Activated CD8-positive, alpha-beta memory T cell treated with anti-CD3 and anti-CD28 coated beads for 48 hours (primary cell): ENCODE measurements around the gene HYAL3.
"Not testable (repeated sequence)": the region's sequence is repeated elsewhere in the genome, so short reads cannot be mapped to it uniquely, and the experiment has no call there.

ENCODE experiments used
- DNase-seq, 3 experiments: peaks; one replicate each; pipeline ENCODE4 v3.0.0-alpha.2; 2020; ENCODE audit warnings: low read depth in 2 of 3, low spot score in 2 of 3

The HYAL3 gene

DNA sequence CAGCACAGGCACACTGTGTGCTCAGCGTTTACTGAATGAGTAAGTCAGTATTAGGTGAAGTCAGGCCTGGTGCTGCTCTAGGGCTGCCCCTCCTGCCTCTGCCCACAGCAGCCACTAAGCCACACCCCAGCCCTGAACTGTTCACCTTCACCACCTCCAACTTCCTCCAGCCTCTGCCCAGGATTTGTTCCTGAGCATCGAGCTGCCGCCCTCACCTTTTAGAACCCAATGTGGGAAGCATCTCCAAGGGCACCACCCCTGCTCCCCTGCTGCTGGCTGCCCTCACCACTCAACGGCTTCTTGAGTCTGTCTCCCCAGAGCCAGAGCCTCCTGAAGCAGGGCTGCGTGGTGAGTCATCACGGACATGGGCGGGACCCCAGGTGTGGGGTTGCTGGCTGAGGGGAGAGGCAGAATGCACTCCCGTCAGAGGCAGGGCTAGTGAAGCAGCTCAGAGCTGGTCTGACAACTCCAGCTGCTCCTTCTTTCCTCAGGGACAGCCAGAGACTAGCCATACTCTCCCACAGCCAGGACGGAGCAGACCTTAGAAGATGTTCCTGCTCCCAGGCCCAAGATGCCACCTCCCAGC is 17.5 kb upstream of the HYAL3 start:
- DNase-seq = no peak

DNA sequence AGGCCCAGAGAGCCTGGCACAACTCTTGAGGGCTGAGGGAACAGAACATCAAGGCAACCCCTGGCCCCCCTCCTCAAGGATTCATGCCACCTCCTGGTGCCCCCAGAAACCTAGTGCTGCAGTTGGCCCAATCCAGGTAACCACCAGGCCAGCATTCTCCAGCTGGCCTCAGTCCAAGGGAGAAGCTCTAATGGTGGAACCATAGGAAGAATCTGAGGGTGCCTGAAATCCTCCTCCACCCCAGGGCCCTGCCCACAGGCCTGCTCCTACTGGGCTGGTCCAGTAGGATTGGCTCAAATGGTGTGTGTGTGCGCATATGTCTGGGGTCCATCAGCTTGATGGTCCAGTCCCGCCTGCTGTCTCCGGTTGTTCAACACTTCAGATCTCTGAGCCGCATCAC is 15.6 kb upstream of the HYAL3 start:
- DNase-seq = no peak

DNA sequence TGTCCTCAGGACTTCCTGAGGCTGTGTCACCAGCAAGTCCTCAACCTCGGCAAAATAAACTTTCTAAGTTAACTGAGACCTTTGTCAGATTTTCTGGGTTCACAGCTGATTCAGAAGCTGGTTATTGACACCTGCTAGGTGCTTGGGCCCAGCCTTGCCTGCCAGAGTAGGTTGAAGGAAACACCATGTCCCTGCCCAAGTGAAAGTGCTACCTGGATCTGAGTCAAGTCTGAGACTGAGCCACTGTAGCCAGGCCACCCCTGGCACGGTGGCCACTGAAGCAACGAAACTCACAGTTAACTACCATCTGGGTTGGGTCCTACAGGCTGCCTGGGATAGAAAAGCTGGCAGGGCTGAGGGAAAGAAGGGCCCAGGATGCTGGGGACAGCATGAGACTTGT is 15.1 kb upstream of the HYAL3 start:
- DNase-seq = no peak

DNA sequence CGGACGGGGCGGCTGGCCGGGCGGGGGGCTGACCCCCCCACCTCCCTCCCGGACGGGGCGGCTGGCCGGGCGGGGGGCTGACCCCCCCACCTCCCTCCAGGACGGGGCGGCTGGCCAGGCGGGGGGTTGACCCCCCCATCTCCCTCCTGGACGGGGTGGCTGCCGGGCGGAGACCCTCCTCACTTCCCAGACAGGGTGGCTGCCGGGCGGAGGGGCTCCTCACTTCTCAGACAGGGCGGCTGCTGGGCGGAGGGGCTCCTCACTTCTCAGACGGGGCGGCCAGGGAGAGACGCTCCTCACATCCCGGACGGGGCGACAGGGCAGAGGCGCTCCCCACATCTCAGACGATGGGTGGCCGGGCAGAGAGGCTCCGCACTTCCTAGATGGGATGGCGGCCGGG is 12.8 kb upstream of the HYAL3 start:
- not testable (repeated sequence) for DNase-seq

DNA sequence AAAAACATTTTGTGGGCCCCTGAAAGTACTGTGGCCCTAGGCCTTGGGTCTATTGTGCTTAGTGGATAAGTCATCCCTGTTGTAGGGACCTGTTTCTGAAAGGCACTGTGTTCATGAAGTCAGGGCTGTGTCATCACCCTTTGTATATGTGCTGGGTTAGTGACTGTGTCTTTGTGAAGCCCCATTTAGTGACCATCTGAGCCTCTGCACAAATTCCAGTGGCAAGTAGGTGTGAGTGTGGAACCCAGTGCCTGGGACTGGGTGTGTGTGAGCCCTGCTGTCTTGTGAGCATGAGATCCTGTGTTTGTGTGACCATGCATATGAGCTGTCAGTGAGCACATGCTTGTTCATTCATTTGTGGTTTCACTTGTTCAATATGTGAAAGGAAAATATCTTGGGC is 5.4 kb upstream of the HYAL3 start:
- DNase-seq = no peak

DNA sequence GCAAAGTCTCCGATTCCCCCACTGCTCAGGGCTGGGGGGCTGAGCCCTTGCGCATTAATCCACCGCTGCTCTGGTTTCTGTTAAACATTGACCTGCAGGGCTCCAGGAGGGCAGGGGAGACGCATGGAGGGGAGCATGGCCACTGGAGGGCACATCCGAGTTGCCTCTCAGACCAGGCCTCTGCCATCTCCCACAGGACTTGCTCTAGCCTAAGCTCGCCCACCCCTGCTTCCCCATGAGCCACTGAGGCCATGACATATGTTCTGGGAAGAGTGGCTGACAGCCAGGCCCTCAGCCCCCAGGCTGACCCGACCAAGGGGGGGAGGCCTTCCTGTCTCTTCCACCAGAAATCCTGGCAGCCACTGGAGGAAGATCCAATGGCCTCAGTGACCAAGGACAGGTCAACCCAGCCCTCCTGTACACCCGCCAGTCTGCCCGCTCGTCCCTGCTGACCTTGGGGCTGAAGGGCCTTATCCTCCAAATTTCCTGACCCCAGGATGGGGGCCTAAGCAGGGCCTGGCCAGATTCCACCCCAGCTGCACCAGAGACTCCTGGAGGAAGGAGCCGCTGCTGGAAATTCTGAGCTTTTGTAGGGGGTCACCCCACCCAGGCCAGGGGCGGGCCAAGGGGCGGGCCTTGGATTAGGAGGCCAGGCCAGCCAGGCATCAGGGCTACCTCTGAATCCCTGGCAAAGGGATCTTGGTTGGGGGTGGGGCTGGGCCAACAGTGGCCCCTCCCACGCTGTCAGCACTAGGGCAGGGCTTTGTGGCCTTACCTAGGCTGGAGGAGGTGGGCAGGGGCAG is 4.0 kb upstream of the HYAL3 start, which contains the start of gene HYAL1:
Gene HYAL1, minus strand, starts transcription at position 562 of the 803 bp plus-strand sequence. CDS start 618 bp downstream, outside the sequence.
- DNase-seq = no peak

DNA sequence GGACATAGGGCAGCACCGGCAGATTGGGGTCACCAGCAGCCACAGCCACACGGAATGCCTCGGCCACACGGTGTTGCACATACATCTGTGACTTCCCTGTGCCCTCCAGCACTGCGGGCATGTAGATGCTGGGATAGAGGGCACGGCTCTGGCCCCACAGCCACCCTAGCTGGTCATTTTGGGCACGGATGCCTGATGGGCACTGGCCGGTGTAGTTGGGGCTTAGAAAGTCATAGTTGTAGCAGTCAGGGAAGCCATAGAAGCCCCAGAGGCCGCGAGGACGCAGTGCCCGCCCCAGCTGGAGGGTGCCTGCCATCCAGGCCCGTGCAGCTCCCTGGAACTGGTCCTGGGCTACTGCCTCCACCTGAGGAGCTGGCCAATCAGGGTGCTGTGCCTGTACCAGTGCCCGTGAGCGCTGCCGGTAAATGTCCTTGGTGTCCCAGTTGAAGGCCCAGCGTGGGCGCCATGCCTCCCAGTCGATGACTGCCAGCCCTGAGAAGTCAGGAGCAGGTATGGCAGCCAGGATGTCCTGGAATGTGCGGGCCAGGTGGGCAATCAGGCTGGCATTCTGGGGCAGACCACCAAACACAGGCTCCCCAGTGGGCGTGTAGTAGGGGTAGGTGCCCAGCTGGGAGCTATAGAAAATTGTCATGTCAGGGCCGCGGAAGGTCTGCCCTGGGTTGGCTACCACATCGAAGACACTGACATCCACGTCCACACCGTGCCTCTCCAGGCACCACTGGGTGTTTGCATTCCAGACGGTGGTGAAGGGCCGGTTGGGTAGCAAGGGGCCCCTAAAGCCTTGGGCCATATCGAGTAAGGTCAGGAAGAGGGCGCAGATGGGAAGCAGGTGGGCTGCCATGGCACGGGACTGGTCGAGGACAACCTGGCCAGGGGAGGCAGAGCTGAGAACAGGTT is 3.1 kb upstream of the HYAL3 start:
- DNase-seq = no peak

DNA sequence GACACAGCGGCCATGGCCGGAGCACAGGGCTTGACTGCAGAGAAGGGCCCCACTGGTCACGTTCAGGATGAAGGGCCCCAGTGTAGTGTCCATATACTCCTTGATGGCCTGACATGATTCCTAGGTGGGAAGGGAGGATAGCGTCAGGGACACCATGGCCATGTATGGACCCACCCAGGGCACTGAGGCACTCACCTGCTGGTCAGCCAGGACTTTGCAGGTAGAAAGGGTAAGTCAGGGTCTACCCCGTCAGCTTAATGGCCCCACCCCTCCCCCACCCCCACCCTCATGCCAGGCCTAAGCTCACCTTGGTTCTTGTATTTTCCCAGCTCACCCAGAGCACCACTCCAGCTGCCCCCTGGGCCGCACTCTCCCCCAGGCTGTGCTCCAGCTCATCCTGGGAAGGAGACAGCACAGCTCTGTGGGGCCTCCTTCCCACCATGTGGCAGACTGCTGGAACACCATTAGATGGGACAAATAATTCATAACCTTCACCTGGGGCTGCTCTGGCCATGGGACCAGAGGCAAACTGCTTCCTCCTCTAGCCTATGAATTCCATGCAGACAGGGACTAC is 1.6 kb upstream of the HYAL3 start:
- DNase-seq = no peak

DNA sequence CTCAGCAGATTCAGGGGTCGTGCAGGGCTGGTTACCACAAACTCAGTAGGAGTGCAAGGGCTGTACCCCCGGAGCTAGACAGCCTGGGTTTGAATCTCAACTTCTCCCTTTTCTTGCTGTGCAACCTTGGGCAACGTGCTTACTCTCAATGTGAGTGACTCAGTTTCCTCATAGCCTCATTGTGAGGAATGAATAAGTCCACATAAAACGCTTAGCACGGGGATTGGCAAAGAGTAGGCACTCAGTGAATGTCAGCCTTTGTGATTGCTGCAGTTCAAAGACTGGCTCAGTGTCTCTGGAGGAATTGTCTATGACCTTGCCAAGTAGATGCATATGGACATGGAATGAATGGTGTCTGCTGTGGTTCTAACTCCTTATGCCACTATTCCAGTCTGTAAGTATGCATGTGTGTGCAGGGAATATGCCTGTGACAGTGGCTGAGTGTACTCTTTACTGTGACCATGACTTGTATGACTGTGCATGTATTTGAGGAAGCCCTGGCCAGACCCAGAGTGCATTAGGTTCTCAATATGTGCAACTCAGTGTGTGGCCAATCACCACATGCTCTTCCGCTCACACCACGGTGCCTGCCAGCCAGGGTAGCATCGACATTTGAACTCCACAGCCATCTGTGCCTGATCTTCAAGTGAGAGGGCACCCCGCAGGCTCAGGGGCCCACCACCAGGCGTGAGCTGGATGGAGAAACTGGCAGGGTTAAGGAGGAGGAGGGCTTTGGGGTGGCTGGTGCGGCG is 900 bp upstream of the HYAL3 start:
- DNase-seq = no peak

DNA sequence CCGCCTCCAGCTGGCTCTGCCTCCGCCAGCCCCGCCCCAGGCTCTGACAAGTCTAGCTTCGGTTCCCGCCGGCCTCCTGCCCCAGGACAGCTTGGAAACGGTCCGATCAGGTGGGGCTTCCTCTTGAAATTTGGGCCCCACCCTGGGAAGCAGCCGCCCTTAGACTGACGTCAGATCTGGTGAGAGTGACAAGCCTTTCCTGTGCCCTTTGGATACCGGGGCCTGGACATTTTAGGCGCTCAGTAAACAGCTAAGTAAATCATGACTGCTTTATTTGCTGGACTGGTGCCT is 378 bp upstream of the HYAL3 start:
- no peak for DNase-seq

DNA sequence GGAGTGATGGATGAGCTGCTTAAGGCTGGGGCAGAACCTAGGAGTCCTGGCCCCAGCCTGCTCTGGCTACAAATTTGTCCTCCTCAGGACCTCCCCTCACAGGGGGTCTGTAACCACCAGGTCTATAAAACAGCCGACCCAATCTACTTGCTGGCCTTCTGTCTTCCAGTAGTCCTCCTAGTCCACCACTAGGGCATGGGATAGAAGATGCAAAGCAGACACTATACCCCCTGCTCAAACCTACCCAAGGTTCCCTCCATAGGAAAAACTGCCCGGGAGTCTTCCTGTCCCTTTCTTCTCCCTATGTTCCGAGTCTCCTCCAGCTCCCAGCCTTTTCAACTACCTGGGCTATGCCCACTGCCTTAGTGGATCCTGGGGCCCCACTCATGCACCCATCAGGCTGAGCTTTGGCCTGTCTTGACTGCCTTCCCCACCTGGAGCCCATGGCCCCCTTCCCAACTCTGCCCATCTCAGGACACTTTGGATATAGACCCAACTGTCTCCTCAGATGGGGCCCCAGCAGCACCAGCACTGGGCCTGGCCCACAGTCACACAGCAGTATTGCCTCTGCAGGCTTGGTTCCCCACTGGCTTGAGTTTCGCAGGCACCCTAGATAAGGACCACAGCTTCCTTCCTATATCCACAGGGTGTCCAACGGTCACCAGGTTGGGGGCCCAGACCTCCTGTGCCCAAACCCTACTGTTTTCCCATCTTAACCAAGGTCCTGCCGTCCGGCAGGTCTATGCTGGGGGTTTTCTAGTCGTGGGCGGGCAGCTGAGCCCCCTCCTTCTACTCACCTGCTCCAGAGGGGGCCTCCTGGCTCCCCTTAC is 1.1 kb downstream of the HYAL3 start:
- no peak for DNase-seq

DNA sequence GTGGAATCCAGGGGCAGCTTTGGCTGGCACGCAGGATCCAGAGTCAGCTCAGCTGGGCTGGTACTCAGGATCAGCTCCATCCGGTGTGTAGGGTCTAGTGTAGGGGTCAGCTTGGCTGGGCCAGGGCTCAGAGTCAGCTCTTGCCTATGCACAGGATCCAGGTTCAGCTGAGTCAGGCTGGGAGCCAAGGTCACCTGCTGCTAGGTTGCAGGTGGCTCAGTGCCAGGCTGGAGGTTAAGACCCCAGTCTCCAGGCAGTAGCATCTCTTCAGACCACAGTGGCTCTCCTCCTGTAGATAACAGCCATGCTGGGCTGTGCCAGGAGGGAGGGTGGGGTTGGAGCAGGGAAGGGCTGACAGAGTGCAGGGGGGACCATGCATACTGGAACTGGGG is 1.8 kb downstream of the HYAL3 start:
- DNase-seq = no peak

DNA sequence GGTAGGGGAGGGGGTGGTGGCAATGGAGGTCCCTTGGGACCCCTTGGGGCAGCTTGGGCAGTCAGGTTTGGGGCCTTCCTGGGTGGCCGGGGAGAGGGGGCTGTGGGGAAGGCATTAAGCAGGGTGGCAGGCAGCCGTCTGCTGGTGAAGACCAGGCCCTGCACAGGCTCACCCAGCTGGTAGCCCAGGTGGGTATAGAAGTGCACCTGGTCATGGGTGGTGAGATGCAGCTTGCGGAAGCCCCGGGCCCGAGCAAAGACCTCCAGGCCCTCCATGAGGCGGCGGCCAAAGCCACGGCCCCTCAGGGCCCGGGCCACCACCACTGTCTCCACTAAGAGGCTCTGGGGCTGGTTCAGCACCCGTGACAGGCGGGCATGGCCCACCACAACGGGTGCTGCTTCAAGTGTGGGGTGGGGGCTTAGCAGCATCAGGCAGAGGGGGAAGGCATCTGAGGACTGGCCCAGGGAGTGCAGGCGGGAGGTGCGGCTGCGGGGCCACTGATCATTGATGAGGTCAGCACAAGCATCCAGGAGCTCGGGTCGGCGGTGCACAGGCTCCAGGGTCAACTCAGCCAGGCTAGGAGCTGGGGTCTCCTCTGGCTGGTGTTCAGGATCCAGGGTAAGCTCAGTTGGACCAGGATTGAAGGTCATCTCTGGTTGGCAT is 2.4 kb downstream of the HYAL3 start:
- DNase-seq = no peak

DNA sequence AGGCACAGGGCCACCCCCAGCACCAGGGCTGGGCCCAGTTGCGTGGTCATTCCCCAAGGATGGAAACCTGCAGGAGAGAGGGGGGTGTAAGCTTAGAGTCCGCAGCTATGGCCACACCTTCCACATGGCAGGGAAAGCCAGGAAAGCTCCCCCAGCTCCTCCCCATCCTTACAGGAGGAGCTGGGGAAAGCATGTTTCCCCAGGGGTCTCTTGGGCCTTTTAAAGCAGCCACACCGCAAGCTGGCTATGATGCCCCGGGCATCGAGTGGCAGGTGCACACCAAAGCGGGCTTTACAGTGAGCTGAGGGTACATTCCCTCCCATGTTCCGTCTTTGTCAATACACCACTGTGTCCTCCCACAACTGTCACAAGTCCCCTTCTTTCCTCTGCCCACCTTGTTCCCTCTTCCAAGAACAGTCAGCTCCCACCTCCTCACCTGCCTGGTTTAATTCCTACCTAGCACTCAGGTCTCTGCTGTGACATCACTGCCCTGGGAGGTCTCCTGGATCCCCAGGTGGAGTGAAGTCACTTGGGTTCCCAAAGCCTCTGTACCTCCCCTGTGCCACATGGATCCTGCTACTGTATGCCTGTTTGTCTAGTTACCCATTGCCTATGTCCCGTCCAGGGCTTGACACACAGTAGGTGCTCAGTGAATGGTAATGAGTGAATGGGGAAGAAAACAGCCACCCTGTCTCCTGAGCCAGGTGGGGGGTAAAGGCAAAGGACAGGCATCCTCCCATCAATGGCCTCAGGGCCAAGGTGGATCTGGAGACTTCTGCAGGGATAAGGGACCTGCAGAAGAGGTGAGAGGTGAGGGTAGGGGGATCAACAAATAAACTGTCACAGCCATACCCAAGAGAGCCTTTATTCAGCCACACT is 3.4 kb downstream of the HYAL3 start:
- DNase-seq = no peak

DNA sequence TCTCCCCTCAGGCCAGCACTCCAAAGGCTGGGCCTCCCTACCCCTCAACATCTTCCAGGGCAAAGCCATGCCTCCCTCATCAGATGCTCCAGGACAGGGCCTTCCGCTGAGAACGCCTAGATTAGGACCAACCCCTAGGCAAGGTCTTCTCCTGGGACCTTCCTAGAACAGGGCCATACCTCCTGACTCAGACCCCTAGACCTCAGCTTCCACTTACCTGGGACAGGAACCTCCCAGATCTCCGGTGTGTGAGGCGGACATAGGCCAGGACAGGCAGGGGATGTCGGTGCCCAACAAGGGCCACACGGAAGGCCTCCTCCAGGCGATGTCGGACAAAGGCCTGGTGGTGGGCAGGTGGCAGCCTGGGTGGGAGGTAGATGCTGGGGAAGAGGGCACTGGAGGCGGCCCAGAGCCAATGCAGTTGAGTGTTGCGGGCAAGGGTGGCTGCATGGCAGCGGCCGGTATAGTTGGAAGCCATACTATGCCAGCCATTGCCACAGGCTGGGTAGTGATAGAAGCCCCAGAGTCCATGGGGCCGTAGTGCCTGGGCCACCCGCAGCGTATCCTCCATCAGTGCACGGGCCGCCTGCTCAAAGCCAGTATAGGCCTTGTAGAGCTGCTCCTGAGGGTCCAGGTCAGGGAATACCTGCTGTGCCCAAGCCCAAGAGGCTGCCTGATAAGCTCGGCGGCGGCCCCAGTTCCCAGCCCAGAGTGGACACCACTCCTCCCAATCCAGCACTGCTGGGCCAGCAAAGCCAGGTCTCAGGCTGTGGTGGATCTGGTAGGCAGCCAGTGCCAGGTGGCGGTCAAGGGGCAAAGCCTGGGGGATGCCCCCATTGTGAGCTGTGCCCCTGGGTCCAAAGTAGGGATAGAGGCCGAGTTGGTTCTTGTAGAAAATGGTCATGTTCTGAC is 4.5 kb downstream of the HYAL3 start:
- no peak for DNase-seq

DNA sequence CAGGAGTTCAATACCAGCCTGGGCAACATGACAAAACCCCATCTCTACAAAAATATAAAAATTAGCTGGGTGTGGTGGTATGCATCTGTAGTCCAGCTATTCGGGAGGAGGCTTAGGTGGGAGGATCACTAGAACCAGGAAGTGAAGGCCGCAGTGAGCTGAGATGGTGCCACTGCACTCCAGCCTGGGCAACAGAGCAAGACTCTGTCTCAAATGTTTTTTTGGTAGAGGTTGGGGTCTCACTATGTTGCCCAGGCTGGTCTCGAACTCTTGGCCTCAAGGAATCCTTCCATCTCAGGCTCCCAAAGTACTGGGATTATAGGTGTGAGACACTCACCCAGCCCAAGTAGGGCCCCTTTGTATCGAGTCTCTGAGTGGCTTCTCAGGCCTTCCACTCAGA is 5.1 kb downstream of the HYAL3 start:
- no peak for DNase-seq

DNA sequence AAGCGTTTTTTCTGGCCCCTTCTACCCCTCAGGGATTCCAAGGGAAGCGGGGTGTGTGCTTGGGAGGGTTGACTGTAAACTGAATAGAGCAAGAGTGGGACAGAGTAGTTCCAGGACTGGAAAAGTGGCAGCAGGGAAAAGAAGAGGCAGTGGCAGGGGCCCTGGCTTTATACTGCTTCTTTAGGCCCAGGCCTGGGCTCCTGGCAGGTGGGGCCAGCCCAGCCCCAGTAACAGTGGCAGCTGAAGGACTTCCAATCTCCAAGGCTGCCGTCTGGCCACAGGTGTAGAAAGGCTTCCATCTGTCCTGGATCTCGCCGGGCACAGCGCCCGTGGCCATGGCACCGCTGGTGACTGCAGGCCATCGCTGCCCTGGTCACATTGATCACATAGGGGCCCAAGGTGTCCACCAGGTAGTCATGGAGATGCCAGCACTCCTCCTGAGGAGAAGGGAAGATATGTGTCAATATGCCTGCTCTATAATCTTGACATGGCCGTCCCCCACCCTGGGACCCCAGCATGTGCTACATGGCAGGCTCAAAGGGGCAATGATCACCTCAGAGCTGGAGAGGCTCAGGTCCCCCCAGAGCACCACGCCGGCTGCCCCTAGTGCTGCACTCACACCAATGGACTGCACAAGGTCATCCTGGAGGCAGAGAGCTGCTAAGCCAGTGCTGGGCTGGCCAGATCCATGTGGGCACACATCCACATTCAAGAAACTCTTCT is 6.0 kb downstream of the HYAL3 start:
- no peak for DNase-seq
